Bronchial epithelial cell (primary cell): Measurements from ENCODE around the gene KANK4. TPM values are rescaled to one million over a fixed set of nuclear protein-coding genes. Genes with fewer than 3 reads are reported as not detected.
"Not testable (repeated sequence)": the region's sequence is repeated elsewhere in the genome, so short reads cannot be mapped to it uniquely, and the experiment has no call there.

ENCODE experiments used
- DNase-seq: peaks from one replicate; pipeline ENCODE4 v3.0.0-alpha.2; 2010; ENCODE audit warnings: low read depth
- FAIRE-seq: peaks from 2 replicates; lab custom pipeline; 2011; peaks lifted over from hg19 to GRCh38; lab: Jason Lieb, UNC
- H3K27me3 ChIP-seq: 2 replicates; pipeline ENCODE4 v1.5.1; 2011; ENCODE audit warnings: low read length; ENCODE audit not compliant: control insufficient read depth, insufficient read depth
- H3K36me3 ChIP-seq: 2 replicates; pipeline ENCODE4 v1.5.1; 2011; ENCODE audit warnings: low read length; ENCODE audit not compliant: control insufficient read depth, insufficient read depth
- H3K4me3 ChIP-seq: 2 replicates; pipeline ENCODE4 v1.5.1; 2011; ENCODE audit warnings: mild to moderate bottlenecking, low read depth, low read length, control low read depth
- CTCF ChIP-seq: IDR thresholded peaks from 2 replicates; pipeline ENCODE4 v1.5.1; 2011; ENCODE audit warnings: mild to moderate bottlenecking, moderate library complexity, low read length, control low read depth, inconsistent platforms; ENCODE audit not compliant: insufficient read depth, severe bottlenecking
- total RNA-seq: library from RNA; depleted of rRNA; stranded (reverse); fragments of >200 nt; gene quantifications from 2 replicates; pipeline ENCODE4 v1.2.1, GENCODE V29; 2014

KANK4 gene
- total RNA-seq, 1 donor from 2014 or later = 0.26 TPM

- H3K36me3 ChIP-seq = no peaks in the 10 kb centered on the region
- no peak overlapping the region for H3K4me3 ChIP-seq
- no peaks in the 10 kb centered on the region for H3K27me3 ChIP-seq
- no peak for DNase-seq
- TF ChIP-seq CTCF = no peak
- FAIRE-seq = no peak
These were observed 71.7 kb downstream of the KANK4 start for GRCh38 chr1:62247391-62248168.

- FAIRE-seq (no peak), DNase-seq (peak; percentile 48)
- Histone ChIP-seq H3K4me3 (no peak overlapping the region), H3K36me3 (no peaks in the 10 kb centered on the region), H3K27me3 (no peaks in the 10 kb centered on the region)
- no peak for TF ChIP-seq CTCF
These were observed 74.0 kb downstream of the KANK4 start for GRCh38 chr1:62245201-62245600.

- not testable (repeated sequence) for FAIRE-seq, DNase-seq, H3K27me3 ChIP-seq, H3K36me3 ChIP-seq, H3K4me3 ChIP-seq
These were observed 74.9 kb downstream of the KANK4 start for GRCh38 chr1:62244380-62244779.

GRCh38 chr1:62241371-62242131 is 77.7 kb downstream of the KANK4 start:
- H3K4me3 ChIP-seq = no peak overlapping the region
- H3K27me3 ChIP-seq = no peaks in the 10 kb centered on the region
- H3K36me3 ChIP-seq = no peaks in the 10 kb centered on the region
- DNase-seq (peak; percentile 54), FAIRE-seq (no peak)
- no peak for TF ChIP-seq CTCF

- H3K36me3 ChIP-seq = no peaks in the 10 kb centered on the region
- no peak overlapping the region for H3K4me3 ChIP-seq
- TF ChIP-seq CTCF = no peak
- H3K27me3 ChIP-seq = no peaks in the 10 kb centered on the region
- DNase-seq (no peak), FAIRE-seq (no peak)
These were observed 78.4 kb downstream of the KANK4 start for GRCh38 chr1:62240651-62241370.

- not testable (repeated sequence) for H3K4me3 ChIP-seq, H3K27me3 ChIP-seq, DNase-seq, H3K36me3 ChIP-seq, FAIRE-seq
These were observed 79.4 kb downstream of the KANK4 start for GRCh38 chr1:62239652-62240403.
